Measurements from ENCODE around the gene TADA3.
"Not testable (repeated sequence)": the region's sequence is repeated elsewhere in the genome, so short reads cannot be mapped to it uniquely, and the experiment has no call there.

The TADA3 gene

DNA sequence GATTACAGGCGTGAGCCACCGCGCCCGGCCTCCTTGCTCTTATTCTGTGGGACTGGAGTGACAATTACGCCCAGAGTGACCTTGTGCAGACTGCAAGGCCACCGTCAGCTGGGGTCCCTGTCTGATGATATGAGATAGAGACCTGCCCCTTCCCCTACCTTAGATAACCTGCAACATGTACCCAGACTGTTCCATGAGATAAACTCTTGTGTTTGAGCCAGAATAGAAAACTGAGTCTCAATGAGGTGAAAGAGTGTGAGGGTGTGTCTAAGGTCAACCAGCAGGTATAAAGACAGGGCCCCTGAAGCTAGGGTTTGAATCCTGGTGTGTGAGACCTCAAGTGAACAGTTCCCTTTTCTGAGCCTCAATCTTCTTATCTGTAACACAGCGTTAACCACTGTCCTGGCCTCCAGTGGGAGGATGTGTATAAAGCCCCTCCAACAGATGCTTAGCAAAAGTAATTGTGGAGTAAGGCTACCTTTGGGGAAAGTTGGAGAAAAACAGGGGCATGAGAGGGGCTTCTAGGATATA, 6.0 kb downstream of the TADA3 start:
- DNase-seq: no peak

DNA sequence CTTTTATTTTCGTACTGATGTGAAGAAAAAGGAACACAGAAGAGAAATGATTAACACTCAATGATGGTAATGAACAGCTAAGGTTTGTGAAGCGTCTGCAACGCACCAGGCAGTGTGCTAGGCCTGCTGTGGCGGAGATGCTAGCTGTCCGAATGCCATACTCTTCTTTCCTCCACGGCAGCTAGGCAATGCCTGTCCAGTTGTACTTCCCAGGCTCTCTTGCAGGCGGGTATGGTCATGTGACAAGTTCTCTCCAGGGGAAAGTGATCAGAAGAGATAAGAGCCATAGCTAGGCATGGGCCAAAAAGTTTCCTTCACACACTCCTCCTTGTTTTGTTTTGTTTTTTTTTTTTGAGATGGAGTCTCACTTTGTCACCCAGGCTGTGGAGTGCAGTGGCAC, 6.7 kb downstream of the TADA3 start:
- DNase-seq: no peak

DNA sequence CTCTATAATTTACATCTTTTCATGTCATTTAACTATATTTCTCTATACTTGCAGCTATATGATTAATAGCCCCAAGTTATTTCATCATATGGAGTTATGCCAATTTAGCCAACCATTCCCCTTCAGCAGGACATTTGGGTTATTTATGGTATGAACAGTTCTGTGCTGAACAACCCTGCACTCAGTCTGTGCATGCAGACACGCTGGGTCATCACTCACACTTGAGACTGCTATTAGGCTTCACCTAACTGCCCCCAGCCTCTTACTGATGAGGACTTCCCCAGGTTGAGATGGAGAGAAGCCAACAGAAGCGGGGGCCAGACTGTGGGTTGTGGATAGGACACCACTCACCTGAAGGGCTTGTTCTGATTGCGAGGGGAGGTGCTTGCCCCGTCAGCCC, 7.3 kb downstream of the TADA3 start:
- no peak for DNase-seq

DNA sequence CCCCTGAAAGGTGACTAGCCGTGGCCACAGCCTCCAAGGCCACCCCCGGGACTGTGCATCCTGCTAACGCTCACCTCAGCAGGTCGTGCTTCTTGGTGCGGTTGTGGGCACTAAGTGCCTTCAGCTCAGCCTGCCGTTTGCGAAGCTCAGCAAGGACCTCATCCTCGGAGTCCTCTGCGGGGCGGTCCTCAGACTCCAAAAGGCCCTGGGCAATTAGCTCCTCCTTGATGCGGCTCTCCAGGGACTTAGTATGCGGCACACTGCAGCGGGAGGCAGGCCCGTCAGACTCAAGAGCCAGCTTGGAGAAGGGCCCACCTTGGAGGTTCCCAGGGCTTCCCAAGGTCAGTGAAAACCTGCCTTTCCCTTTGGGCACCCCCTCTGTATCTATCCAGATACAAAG, 8.3 kb downstream of the TADA3 start:
- DNase-seq: no peak

DNA sequence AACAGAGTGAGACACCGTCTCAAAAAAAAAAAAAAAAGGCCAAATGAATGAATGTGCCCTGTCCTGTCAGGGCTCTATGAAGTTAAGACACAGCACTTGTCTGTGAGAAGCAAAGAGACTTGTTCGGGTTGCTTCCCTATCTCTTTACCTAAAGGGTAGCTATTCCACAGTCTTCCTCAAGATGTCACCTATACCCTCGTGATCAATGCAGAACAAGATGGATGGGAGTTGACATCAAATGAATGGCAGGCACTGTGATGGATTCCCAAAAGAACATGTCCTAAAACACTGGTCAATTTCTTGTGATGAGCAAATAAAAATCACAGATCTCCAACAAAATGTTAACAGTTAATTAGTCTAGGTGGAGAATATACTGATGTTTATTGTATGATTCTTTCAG, 9.5 kb downstream of the TADA3 start:
- no peak for DNase-seq

DNA sequence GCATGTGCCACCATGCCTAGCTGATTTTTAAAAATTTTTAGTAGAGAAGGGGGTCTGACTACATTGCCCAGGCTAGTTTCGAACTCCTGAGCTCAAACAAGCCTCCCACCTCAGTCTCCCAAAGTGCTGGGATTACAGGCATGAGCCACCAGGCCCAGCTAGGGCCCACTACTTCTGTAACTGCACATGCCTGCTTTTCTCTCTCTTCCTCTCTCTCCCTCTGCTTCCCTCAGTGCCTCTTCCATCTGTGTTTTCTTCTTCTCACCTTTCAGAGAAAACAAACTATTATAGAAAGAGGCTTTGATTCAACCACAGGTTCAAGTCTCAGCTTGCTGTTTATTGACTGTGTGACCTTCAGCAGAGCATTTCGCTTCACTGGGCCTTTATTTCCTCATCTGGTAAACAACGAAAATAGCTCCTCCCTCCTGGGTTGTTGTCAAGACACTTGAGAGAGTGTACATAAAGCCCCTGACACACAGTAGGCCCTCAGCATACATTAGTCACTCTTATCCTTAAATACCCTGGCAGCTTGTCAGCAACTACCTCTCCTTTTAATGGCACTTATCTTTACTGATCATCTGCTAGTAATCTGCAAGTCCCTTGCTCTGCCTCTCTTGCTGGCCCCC, 10.2 kb downstream of the TADA3 start:
- DNase-seq: no peak

DNA sequence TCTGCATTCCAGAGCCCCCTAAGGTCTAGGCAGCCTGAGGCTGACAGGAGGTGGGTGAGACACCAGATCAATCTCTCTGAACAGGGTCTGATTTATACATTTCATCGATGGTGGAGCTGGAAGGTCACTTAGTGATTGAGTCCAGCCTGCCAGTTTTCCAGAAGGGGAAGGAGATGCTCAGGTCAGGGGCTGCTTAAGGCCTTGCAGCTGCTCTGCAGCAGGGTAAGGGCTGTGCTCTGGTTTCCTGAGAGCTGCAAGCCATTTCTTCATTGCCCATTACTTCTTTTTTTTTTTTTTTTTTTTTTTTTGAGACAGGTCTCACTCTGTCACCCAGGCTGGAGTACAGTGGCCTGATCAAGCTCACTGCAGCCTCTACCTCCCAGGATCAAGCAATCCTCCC, 10.7 kb downstream of the TADA3 start:
- no peak for DNase-seq

DNA sequence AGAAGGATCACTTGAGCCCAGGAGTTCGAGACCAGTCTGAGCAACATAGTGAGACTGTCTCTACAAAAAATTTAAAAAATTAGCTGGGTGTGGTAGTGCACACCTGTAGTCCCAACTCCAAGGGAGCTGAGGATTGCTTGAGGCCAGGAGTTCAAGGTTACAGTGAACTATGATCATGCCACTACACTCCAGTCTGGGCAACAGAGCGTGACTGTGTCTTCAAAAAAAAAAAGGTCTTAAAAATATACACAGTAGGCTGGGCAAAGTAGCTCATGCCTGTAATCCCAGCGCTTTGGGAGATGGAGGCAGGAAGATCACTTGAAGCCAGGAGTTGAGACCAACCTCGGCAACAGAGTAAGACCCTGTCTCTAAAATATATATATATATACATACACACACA, 11.4 kb downstream of the TADA3 start:
- no peak for DNase-seq

DNA sequence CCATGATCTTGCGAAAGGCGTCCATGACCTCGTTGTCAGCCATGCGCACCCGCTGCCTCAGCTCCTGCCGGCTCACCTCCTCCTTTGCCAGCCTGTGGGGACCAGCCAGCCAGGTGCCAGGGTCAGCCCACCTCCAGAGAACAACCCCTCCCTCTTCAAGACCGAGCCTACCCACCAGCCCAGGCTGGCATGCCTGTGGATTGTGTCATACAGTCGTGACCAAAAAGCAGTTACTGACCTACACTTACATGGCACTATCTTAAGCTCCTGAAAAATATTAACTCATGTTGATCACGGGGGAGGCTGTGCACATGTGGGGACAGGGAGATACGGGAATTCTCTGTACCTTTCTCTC, 11.8 kb downstream of the TADA3 start:
- no peak for DNase-seq

DNA sequence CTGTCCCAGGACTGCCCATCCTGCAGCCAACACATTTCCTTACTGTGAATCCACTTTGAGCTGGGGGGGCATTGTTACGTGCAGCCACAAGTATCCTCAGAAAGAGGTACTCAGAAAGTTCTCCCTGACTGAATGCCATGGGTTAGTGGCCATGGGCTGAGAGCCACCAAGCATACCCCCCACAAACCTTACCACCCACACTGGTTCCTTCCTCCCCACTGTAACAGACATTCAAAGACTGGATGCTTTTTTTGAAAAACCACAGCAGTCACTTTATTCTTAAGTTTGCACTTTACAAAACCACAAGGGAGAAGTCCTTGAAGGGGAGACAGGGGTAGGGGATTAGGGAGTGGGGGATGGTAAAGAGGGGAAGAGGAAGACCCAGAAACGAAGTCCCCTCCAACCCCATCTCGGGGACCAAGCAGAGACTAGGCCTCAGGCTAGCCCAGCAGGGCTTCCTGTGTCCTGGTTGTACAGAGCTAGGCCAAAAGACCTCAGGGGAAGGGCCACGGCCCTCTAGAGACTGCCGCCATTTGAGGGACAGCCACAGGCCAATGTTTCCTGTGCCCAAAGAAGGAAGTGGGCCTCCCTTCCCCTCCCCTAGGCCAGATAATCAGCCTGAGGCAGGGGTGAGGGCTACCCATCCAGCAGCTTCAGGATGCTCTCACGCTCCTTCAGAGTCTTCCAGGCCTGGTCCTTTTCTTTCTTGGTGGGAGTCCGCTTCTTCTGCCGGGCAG, 12.4 kb downstream of the TADA3 start:
- DNase-seq: no peak

DNA sequence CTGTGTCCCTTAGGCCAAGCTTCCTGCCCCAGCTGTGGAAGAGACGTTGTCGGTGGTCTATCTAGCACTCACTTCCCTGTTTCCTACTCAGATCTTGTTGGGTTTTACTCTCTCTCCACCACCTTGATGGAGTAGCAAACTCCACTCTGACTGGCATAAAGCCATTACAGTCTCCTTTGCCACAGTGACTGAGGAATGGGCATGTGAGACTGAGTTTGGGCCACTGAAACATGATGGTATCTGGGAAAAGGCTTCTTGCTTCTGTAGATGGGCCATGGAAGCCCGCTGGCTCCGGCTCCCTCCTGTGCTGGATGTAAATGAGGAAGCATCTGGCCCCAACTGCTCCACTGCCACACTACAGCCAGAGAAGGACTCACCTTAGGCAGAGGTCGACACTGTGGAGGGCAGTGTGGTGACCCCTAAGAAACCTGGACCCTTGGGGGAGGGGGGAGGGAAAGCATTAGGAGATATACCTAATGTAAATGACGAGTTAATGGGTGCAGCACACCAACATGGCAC, 13.1 kb downstream of the TADA3 start:
- no peak for DNase-seq

DNA sequence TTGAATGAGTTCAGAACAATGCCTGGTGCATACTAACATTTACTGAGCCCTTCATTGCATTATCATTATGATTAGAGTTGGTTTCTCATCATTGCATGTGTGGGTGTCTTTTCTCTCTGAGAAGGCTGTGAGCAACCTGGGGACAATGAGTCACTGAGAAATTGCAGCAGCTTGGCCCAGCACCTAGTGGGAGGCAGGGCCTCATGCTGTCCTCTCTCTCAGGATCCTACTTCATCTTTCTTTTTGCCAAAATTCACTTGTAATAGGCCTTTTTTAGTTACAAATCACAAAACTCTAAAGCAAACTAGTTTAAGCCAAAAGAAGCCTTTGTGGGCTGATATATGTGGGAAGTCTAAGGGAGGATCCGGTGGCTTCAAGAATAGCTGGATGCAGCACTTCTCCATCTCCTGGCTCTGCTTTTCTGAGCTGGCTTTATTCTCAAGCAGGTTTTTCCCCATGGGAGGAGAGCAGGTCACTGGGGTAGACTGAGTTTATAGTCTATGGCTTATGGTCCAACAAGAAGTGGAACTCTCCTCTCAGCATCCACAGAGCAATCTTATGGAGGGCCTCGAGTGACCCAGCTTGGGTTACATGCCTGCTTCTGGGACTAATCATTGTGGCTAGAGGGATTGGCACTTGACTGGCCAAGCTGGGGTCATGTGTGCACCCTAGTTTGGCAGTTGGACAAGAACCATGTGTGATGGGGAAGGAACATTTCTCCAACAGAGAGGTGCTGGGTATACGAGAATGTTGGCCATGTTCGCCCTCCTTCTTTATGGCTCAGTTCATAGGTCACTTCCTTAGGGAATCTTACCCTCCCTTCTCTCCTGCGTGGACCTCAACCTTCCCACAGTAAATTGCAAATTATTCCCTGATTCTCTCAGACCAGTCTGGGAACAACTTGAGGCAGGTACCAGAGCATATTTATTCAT, 13.9 kb downstream of the TADA3 start:
- no peak for DNase-seq

DNA sequence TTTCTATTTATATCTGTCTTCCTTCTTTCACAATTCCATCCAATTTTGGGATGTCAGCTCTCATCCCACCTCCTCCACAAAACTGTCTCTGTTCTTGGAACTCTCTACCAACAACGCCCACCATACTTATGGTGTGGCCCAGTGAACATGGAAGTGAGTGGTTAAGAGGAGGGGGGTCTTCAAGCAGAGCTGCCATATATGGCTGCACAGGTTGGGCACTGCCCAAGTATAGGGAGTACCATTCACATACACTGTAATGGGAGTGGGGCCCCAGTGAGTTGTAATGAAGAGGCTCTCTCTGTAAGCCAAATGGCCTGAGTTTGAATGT, 14.6 kb downstream of the TADA3 start:
- no peak for DNase-seq

DNA sequence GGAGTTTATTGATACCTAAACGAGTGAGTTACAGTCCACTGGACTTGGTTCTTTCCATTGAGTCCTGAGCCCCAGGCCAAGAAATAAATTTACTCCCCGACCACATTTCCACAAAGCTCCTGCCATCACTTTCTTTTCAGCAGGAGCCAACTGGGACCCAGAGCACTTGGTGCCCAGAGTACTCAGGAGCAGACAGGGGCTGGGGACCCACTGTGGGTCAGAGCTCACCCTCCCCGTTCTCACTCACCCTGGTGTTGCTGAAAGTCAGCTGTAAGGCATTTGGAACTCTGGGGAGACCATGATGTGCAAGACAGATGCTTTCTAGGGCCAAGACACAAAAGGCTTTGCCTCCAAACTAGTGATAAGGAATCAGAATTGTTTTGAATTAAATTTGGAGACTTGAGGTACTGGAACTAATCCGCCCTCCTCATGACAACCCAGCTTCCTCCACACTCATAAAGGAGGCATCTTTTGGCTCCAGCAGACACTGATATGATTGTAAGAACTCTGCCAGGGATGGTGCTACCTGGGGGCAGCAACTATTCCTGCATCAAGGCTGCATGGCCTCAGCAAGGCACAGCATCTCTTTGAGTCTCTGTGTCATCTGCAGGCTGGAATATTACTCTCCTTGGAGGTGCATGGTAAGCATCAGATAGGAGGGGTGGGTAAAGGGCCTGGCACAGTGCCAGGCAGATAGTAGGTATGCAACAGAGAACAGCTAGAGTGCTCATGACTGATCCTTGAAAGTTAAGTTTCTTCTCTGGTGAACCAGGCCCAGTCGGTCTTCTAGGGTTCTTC, 15.2 kb downstream of the TADA3 start:
- no peak for DNase-seq

DNA sequence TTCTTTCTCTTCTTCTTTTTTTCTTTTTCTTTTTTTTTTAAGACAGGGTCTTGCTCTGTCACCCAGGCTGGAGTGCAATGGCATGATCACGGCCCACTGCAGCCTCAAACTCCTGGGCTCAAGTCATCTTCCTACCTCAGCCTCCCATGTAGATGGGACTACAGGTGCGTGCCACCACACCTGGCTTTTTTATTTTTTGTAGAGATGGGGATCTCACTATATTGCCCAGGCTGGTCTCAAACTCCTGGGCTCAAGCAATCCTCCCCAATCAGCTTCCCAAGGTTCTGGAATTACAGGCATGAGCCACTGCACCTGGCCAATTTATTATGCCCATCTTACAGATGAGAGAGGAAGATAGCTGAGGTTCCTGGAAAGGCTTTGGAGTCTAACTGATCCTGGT, 21.3 kb downstream of the TADA3 start:
- DNase-seq: not testable (repeated sequence)

DNA sequence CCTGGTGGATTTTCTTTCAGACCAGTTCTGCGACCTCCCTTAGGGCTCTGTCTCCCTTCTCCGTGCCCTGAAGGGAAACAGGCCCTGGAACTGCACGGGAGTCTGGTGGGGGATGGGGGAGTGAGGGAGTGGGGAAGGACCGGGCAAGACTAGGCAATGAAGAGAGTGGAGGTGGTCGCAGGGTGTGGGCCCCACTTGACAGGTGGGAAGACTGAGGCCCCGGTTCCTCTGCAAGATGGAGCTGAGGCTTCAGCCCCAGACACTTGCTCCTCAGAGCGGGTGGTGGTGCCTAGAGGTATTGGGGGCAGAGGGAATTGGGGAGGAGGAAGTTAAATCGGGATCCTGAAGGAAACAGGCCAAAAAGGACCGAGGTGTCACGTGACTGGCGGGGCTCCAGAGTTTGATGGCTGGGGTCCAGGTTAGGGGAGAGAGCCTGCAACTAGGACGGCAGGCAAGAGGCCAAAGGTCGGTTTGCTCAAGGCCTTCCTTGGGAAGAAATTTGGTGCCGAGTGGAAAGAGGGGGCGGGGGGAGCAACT, 21.9 kb downstream of the TADA3 start:
- DNase-seq: peak; percentile 49

DNA sequence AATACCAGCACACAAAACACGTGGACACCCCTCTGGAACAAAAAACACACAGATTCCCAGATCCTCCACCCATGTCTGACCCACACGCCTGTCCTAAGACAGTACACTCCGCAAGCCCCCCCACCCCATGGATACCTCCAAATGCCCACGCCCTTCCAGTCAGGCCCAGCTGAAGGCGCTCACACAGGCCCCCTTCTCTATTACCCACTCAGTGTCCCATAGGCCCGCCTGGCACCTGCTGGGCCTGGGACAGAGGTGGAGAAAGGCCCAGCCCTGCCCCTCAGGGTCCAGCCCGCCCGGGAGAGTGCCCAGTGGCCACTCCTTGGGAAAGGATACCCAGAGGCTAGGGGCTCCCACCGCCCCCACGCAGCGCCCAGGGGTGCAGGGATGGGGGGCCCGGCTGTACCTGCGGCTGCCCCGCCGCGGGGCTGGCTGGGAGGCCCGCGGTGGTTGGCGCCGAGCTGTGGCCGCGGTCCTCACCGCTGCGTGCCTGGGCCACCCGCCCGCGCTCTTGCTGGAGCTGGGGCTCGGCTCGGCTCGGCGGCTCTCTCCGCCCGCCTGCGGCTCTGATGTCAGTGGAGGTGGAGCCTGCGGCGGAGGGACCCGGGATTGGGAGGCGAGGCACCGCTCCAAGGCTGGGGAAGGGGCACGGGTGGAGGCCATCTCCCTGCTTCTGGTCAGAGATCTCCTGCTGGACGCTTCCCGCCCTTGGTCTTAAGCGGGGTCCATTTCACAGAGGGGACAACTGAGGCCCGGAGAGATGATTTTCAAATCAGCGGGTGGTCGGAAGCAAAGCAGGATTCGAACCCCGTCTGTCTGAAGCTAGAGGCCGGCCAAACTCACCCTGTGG, 22.6 kb downstream of the TADA3 start, which contains the start of gene CAMK1:
Gene CAMK1 (minus strand): TSS at position 522 of the 850 bp plus-strand sequence. CDS start 2,198 bp downstream, outside the sequence.
- peak; percentile 84 for DNase-seq

DNA sequence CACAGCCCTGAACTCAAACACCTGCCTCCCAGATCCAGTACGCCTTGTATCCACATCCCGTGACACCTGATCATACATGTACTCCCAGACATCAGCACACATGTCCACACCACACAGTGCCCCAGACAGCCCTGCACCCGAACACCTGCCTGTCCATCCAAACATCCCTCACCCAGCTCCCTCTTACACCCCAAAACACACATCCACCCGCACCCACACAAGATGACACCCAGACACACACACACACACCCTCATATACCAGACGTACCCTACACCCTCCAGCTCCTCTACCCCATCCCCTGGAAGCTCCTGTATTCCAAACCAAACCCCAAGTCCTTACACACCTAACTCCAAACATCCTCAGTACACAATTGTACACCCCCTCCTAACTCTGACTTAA, 23.3 kb downstream of the TADA3 start:
- DNase-seq: no peak

DNA sequence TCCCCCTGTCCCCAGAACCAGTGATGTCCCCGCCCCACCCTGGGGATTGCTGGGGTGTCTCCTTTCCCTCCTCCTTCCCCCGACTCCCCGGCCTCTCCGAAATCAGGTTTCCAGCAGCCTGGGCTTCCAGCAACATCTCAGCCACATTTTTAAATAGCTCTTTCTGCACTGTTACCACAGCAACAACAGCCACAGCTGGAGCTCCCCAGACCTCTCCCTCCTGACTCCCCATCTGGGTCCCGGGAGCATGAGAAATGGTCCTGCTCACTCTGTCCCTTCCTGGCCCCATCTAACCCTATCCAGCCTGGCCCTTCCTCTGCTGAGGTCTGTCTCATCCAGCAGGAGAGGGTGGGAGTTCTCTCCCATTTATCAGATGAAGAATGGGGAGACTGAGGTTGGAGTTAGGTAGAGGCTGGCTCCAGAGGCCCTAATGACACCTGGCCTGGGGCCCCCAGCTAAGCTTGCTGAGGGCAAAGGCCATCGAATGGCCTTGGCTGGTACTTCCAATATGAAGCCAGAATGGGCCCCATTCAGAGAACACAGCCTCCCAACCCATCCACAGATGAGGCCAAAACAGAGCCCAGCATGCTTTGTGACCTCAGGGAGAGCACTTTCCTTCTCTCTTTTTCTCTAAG, 24.0 kb downstream of the TADA3 start:
- no peak for DNase-seq

DNA sequence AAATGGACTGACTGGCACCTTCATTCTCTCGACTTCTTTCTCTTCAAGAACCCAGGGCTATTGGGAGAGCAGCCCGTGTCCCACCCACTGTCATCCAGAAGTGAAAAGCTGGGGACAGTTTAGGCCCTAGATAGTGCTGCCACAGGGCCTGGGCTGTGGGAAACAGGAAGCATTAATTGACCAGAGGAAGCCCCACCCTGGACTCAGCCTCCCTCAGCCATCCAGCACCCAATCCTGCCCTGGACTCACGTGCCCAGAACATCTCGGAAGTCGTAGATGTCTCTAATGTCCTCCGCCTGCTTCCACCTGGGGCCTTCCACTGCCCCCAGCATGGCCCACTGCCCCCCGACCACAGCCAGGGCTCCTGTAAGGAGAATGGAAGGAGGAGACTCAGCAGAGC, 24.9 kb downstream of the TADA3 start:
- DNase-seq: no peak

Data from right kidney (tissue), 1 donor.